C4-2B (cell line): ENCODE data around the gene LENG1.
"Not testable (repeated sequence)": the region's sequence is repeated elsewhere in the genome, so short reads cannot be mapped to it uniquely, and the experiment has no call there.

ENCODE experiments used
- H3K27ac ChIP-seq: fragments of 450-650 bp; 2 replicates; pipeline ENCODE4 v1.5.1; 2017
- ZFX ChIP-seq: fragments of 450-650 bp; IDR thresholded peaks from 2 replicates; pipeline ENCODE4 v1.6.1; 2017
- TF ChIP-seq, protein P1 (sequence below): fragments of 450-650 bp; conservative IDR thresholded peaks from 2 replicates; pipeline ENCODE4 v1.5.1; 2017; ENCODE audit warnings: mild to moderate bottlenecking

LENG1 gene

DNA sequence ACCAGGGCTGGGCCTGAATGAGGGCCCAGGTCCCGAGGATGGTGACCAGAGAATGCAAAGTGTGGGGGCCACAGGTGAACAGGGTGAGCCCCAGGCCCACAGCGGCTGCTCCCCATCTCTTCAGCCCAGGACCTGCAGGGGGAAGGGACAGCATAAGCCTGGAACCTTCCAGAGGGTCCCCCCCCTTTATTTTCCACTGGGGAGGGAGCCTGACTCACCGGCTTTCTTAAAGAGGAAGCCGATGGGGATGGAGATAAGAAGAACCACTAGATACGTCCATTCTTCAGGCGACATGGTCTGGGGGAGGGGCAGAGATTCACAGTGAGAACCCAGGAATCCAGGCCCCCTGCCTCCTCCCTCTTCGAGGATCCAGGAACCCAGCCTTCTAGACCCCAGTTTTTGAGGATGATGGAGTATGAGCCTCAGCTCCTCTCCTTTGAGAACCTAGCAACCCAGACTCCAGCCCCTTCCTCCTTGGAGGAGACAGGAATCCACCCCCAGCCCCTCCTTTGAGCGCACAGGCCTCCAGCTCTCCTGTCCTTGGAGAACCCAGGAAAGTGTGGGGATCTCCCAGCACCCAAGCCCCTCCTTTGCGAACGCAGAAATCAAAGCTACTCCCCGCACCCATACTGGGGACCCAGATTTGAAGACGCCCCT lies 28.8 kb upstream of the LENG1 start:
- TF ChIP-seq ZFX, result no peak
- peak overlapping the region; percentile 81 for H3K27ac ChIP-seq

DNA sequence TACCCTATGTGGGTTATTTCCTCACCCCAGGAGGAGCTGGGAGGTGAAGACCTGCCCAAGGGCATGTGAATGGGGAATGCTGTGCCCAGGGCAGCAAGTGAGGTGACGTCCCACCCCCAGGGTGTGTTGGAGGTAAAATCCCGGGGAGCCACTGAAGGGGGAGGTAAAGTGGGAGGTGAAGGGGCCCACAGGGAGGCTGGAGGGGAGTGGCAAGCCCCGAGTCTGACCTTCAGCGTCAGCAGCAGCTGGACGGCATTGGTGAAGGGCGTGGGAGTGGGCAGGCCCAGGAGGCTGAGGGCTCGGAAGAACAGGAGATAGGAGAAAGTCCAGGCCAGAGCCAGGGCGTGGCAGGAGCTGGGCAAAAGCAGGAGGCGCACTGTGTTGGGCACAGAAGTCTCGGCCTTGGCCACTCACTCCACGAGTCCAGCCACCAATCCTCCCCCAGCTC lies 27.4 kb upstream of the LENG1 start:
- H3K27ac ChIP-seq, result no peak overlapping the region

DNA sequence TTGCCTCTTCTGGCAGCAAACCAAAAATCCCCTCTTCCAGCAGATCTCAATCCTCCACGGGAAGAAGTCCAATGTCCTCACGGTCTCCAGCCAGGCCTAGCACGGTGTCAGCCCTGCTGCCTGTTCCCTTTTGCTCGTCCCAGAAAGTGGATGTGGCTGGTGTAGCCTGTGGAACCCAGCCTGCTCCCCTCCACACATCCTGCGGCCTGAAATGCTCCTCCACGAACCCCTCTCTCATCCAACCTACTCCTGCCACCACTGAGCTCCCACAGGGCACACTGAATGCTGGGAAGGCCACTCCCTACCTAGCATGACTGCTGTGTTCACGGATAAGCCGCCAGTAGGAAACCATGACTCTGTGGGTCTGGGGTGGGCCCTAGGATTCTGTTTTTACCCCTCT lies 26.8 kb upstream of the LENG1 start:
- TF ChIP-seq ZFX, result no peak
- TF ChIP-seq, protein P1, sequence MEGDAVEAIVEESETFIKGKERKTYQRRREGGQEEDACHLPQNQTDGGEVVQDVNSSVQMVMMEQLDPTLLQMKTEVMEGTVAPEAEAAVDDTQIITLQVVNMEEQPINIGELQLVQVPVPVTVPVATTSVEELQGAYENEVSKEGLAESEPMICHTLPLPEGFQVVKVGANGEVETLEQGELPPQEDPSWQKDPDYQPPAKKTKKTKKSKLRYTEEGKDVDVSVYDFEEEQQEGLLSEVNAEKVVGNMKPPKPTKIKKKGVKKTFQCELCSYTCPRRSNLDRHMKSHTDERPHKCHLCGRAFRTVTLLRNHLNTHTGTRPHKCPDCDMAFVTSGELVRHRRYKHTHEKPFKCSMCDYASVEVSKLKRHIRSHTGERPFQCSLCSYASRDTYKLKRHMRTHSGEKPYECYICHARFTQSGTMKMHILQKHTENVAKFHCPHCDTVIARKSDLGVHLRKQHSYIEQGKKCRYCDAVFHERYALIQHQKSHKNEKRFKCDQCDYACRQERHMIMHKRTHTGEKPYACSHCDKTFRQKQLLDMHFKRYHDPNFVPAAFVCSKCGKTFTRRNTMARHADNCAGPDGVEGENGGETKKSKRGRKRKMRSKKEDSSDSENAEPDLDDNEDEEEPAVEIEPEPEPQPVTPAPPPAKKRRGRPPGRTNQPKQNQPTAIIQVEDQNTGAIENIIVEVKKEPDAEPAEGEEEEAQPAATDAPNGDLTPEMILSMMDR, result no peak
- no peak overlapping the region for H3K27ac ChIP-seq

More for the DNA sequence above, 27.4 kb upstream of the LENG1 start:
- TF ChIP-seq, protein P1, result no peak
- TF ChIP-seq ZFX, result no peak

GRCh38 chr19:54183431-54183830 lies 23.9 kb upstream of the LENG1 start:
- no peak overlapping the region for H3K27ac ChIP-seq
- TF ChIP-seq, protein P1, result no peak
- no peak for TF ChIP-seq ZFX

DNA sequence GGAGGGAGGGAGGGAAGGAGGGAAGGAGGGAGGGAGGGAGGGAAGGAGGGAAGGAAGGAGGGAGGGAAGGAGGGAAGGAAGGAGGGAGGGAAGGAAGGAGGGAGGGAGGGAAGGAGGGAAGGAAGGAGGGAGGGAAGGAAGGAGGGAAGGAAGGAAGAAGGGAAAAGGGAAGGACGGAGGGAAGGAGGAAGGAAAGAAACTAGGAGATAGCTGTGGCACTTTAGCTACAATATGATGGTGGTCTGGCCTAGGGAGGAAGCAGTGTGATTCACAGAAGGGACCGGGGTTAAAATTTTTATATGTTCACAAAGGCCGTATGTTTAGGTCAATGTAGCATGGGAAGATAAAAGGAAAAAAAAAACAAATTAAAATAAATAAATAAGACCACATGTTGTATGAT lies 22.4 kb upstream of the LENG1 start:
- H3K27ac ChIP-seq, result not testable (repeated sequence)

DNA sequence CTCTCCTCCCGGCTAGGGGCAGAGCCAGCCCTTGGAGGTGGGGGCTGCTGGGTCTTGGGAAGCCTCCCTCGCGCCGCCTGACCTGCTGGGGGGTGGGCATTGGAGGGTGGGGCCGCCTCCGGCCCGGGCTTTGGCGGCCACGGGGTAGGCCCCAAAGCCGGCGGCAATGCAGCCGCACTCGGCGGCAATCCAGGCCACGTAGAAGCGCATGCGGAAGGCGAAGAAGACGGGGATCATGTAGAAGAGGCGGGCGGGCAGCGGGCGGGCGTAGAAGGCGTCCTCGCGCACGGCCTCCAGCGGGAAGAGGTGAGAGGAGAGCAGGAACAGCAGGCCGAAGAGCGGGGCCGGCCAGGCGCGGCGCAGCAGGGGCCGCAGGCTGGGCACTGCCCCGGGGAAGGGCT lies 21.2 kb upstream of the LENG1 start:
- TF ChIP-seq ZFX, result no peak
- TF ChIP-seq, protein P1, result no peak
- no peak overlapping the region for H3K27ac ChIP-seq

DNA sequence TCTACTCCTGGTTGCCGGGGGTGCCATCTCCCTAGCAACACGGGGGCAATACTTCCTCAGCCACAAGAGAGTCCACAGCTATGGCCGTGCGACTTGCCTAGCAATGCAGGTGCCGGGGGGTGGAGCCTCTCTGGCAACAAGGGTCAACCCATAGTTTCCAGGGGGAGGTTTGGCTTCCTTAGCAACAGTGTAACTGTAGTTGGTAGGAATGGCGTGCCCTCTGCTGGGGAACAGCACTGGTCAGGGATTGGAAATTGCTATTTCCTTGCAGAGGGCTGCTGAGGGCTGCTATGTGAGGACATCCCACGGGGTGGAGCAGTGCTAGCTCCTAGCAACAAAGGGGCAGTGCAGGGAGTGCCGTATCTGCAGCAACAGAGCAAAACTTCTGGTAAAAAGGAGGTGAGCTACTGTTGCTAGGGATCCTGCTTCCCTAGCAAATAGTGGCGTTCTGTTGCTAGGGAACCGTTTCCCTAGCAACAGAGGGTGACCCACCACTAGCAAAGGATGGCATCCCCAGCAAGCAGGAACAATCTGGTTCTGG lies 20.5 kb upstream of the LENG1 start:
- H3K27ac ChIP-seq, result no peak overlapping the region
- no peak for TF ChIP-seq ZFX
- TF ChIP-seq, protein P1, result no peak

DNA sequence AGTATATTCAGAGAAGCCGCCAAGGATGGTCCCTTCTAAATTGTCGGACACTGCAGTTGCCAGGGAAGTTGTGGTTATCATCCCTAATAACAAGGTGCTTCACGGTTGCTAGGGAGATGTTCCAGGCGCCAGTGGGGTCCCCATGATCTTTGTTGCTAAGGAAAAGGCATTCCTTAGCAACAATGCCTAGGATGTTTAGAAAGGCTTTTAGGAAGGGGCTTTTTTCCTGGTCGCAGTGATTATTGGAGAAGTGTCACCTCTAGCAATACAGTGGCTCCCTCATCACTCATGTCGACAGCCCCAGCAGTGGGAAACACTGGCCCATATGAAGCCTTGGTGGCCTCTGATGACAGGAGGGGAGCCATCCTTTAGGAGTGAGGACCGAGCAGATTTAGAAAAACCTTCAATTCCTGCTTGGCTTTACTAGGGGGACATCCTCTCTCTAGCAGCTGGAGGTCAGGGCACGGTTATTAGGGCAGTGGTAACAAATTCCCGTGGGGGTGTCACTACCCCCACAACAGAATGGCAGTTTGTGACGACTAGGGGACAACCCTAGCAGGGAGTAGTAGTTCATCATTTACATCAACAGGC lies 19.8 kb upstream of the LENG1 start:
- H3K27ac ChIP-seq, result no peak overlapping the region

More for the DNA sequence above, 19.8 kb upstream of the LENG1 start:
- TF ChIP-seq, protein P1, result no peak
- no peak for TF ChIP-seq ZFX
